Natural killer cell (primary cell): ENCODE data around the gene PIK3C2G. TPM values are rescaled to one million over a fixed set of nuclear protein-coding genes. Genes with fewer than 3 reads are reported as not detected.

Source experiments
- ATAC-seq, 3 donors: fragments of 150-1000 bp in 2 of 3; fragments of 200-7000 bp in 1 of 3; cut with Tn5 transposase; 1 replicate in 1 of 3; 2 replicates in 2 of 3; pipeline ENCODE4 v1.10.0; 2021; ENCODE audit warnings: mild to moderate bottlenecking in 2 of 3, moderate library complexity in 2 of 3
- DNase-seq, 2 donors: peaks; one replicate each; pipeline versions ENCODE4 v3.0.0 to v3.0.0-alpha.2; 2013 to 2021; ENCODE audit warnings: mixed read lengths in 1 of 2
- H3K27ac ChIP-seq: one replicate; pipeline ENCODE4 v1.5.1; 2013; ENCODE audit warnings: mild to moderate bottlenecking, low read length
- H3K27me3 ChIP-seq: one replicate; pipeline ENCODE4 v1.6.1; 2013; ENCODE audit warnings: low read length; ENCODE audit not compliant: control insufficient read depth, insufficient read depth
- H3K36me3 ChIP-seq: one replicate; pipeline ENCODE4 v1.6.1; 2013; ENCODE audit warnings: low read length; ENCODE audit not compliant: control insufficient read depth, insufficient read depth
- H3K4me1 ChIP-seq: one replicate; pipeline ENCODE4 v1.6.1; 2013; ENCODE audit warnings: low read length; ENCODE audit not compliant: control insufficient read depth, insufficient read depth
- H3K4me3 ChIP-seq: one replicate; pipeline ENCODE4 v1.5.1; 2013; ENCODE audit warnings: low read length
- H3K9me3 ChIP-seq: one replicate; pipeline ENCODE4 v1.6.1; 2013; ENCODE audit warnings: low read length; ENCODE audit not compliant: control insufficient read depth, insufficient read depth
- H3K27ac Mint-ChIP-seq, 2 donors: one replicate each; pipeline ENCODE4 v1.8.0; 2022; ENCODE audit warnings: mild to moderate bottlenecking in 2 of 2, mixed read lengths in 2 of 2, moderate library complexity in 1 of 2
- H3K27me3 Mint-ChIP-seq, 2 donors: one replicate each; pipeline ENCODE4 v1.8.0; 2022; ENCODE audit warnings: low read depth in 2 of 2, mixed read lengths in 2 of 2
- H3K36me3 Mint-ChIP-seq: one replicate; pipeline ENCODE4 v1.8.0; 2022; ENCODE audit warnings: mixed read lengths
- H3K4me1 Mint-ChIP-seq, 2 donors: one replicate each; pipeline ENCODE4 v1.8.0; 2022; ENCODE audit warnings: mixed read lengths in 2 of 2
- H3K4me3 Mint-ChIP-seq: one replicate; pipeline ENCODE4 v1.8.0; 2022; ENCODE audit warnings: mild to moderate bottlenecking, moderate library complexity, mixed read lengths
- H3K9me3 Mint-ChIP-seq, 2 donors: one replicate each; pipeline ENCODE4 v1.8.0; 2022; ENCODE audit warnings: mixed read lengths in 2 of 2
- CTCF ChIP-seq: fragments of 200-600 bp; IDR thresholded peaks from one replicate; pipeline ENCODE4 v1.8.0; 2022; ENCODE audit warnings: antibody characterized with exemption
- WGBS: methylation state at CpG from one replicate; pipeline ENCODE4 v1.1.7; 2013; ENCODE audit warnings: missing lambda C conversion rate; ENCODE audit not compliant: insufficient coverage; 5-methylcytosine and 5-hydroxymethylcytosine counted together
- intact Hi-C: fragments of 100-400 bp; cut with micrococcal nuclease; formaldehyde crosslinking; loops from one replicate; pipeline ENCODE4 v1.14.2; 2022
- total RNA-seq, 4 donors: library from RNA; stranded (reverse); fragments of 120-200 nt in 1 of 4; gene quantifications; one replicate each; pipeline versions ENCODE4 v1.2.3 to v1.2.4, GENCODE V29; 2013 to 2022

Gene PIK3C2G
- total RNA-seq, 3 donors from 2014 or later (not counting 1 experiment from before 2014, with no cell fraction given), result not detected

GRCh38 chr12:18363321-18363720 lies 102.0 kb downstream of the PIK3C2G start:
- Mint-ChIP-seq H3K4me3 (no peak overlapping the region), H3K9me3 (peaks cover 24 to 33% of the 10 kb centered on the region in 2 donors), H3K27me3 (no peaks in the 10 kb centered on the region), H3K36me3 (peaks cover 20% of the 10 kb centered on the region), H3K4me1 (no peaks in the 10 kb centered on the region), H3K27ac (no peak overlapping the region)
- Histone ChIP-seq H3K9me3 (no peaks in the 10 kb centered on the region), H3K36me3 (no peaks in the 10 kb centered on the region), H3K4me3 (no peak overlapping the region), H3K27me3 (no peaks in the 10 kb centered on the region), H3K4me1 (no peaks in the 10 kb centered on the region), H3K27ac (no peak overlapping the region)
- ATAC-seq (no peak), DNase-seq (no peak)
- WGBS, result 95% methylated on average over 1 of the region's 2 CpGs
- no peak for TF ChIP-seq CTCF
- intact Hi-C loops, result no loop called here

DNA sequence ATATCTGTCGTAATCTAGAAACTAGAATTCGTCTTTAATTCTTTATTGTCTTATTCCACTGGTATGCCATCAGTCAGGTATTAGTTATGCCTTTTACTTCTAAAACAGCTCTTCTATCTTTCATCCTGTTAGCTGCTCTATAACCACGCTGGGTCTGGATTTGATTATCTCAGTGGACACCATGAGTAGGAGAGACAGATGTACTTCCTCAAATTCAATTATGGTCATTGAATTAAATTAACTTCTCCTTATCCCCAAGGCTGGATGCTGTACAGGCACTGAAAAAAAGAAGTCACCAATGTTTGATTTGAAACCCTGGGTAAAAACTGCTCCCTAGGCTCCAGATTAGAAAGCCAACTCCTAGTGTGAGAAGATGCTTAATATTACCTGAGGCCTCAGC lies 107.3 kb downstream of the PIK3C2G start:
- no peak overlapping the region for H3K27ac ChIP-seq
- H3K9me3 ChIP-seq, result no peaks in the 10 kb centered on the region
- DNase-seq (no peak), ATAC-seq (no peak)
- H3K4me3 ChIP-seq, result no peak overlapping the region
- Mint-ChIP-seq H3K27me3 (no peaks in the 10 kb centered on the region), H3K9me3 (peaks cover 25 to 27% of the 10 kb centered on the region in 2 donors), H3K27ac (no peak overlapping the region), H3K4me1 (no peaks in the 10 kb centered on the region), H3K4me3 (no peak overlapping the region), H3K36me3 (peaks cover 15% of the 10 kb centered on the region)
- no peaks in the 10 kb centered on the region for H3K27me3 ChIP-seq
- WGBS, result 87% methylated on average over 3 of the region's 3 CpGs
- no peak for TF ChIP-seq CTCF
- intact Hi-C loops, result no loop called here
- no peaks in the 10 kb centered on the region for H3K36me3 ChIP-seq
- H3K4me1 ChIP-seq, result no peaks in the 10 kb centered on the region

DNA sequence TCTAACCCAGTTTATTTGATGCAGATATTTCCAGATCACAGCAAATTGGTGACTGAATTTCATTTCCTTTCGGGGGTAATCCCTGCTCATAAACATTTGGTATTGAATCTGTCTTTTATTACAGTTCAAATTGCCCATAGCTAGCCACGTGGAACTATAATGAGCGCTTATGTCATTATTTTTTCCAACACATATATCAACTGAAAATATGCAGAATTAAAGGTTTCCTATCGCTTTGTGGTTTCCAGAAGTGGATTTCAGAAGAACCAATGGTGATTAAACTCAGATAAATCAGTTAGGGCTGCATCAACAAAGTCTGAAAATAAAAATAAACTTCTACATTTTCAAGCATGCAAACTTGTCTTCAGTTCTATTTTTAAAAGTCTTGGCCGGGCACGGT lies 111.9 kb downstream of the PIK3C2G start:
- 85% methylated on average over 6 of the region's 6 CpGs for WGBS
- TF ChIP-seq CTCF, result no peak
- Mint-ChIP-seq H3K4me3 (no peak overlapping the region), H3K27ac (no peak overlapping the region), H3K36me3 (peaks cover 12% of the 10 kb centered on the region), H3K9me3 (peaks cover 14 to 16% of the 10 kb centered on the region in 2 donors), H3K27me3 (no peaks in the 10 kb centered on the region), H3K4me1 (no peaks in the 10 kb centered on the region)
- intact Hi-C loops, result no loop called here
- H3K4me3 ChIP-seq, result no peak overlapping the region
- DNase-seq, result no peak
- no peaks in the 10 kb centered on the region for H3K4me1 ChIP-seq
- no peak overlapping the region for H3K27ac ChIP-seq
- H3K36me3 ChIP-seq, result no peaks in the 10 kb centered on the region
- no peaks in the 10 kb centered on the region for H3K27me3 ChIP-seq
- H3K9me3 ChIP-seq, result peaks cover 10% of the 10 kb centered on the region
- ATAC-seq, result no peak

DNA sequence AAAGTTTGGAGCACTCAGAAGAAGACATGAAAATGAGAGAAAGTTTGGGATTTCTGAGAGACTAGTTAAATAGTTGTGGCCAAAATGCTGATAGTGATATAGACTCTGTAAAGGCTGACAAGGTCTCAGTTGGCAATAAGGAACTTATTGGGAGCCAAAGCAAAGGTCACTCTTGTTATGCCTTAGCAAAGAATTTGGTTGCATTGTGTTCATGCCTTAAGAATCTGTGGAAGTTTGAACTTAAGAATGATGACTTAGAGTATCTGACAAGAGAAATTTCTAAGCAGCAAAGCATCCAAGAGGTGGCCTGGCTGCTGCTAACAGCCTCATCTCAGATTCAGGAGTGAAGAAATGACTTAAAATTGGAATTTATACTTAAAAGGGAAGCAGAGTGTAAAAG lies 113.8 kb downstream of the PIK3C2G start:
- Histone ChIP-seq H3K4me1 (no peaks in the 10 kb centered on the region), H3K36me3 (no peaks in the 10 kb centered on the region), H3K9me3 (peaks cover 10% of the 10 kb centered on the region), H3K27ac (no peak overlapping the region), H3K27me3 (no peaks in the 10 kb centered on the region), H3K4me3 (no peak overlapping the region)
- DNase-seq (no peak), ATAC-seq (no peak)
- Mint-ChIP-seq H3K27ac (no peak overlapping the region), H3K4me1 (no peaks in the 10 kb centered on the region), H3K4me3 (no peak overlapping the region), H3K27me3 (no peaks in the 10 kb centered on the region), H3K36me3 (peaks cover 5% of the 10 kb centered on the region), H3K9me3 (peaks cover 10 to 12% of the 10 kb centered on the region in 2 donors)
- intact Hi-C loops, result no loop called here
- no peak for TF ChIP-seq CTCF
